ENCODE results near the gene KCNN4. TPM values are rescaled to one million over a fixed set of nuclear protein-coding genes. Genes with fewer than 3 reads are reported as not detected.
"Not testable (repeated sequence)": the region's sequence is repeated elsewhere in the genome, so short reads cannot be mapped to it uniquely, and the experiment has no call there.

KCNN4 gene
- total RNA-seq, 3 donors from 2014 or later, result 14.9 to 36.2 (median 36.1) TPM

DNA sequence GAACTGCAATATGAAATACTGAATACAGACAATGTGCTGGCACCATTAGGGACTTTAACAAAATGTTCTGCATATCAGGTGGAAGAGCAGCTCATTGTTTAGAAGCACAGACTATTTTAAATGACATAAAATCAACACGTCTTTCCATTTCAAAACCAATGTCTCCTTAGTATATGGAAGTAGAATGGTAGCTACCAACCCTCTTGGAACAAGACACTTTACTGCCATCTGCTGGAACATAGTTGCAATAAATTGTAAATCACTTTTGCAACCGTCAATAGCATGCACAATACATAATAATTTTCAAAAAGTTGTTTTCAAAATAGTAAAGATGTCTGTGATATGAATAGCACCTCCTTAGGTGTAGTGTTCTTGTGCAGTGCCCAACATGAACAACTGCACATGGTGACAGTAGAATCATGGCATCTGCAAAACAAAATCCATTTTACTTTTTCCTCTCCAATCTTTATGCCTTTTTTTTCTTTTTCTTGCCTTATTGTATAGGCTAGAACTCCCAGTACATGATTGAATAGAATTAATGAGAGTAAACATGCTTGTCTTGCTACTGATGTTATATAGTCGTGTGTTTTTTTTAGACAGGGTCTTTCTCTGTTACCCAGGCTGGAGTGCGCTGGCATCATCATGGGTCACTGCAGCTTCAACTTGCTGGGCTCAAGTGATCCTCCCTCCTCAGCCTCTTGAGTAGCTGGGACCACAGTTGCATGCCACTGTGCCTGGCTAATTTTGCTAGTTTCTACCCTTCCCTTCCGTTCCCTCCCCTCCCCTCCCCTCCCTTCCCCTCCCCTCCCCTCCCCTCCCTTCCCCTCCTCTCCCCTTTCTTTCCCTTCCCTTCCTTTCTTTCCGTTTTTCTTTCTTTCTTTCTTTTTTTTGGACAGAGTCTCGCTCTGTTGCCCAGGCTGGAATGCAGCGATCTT is 29.3 kb upstream of the KCNN4 start:
- intact Hi-C loops (cut with DNase I, micrococcal nuclease), result no loop called here
- no peak overlapping the region for H3K4me3 ChIP-seq

DNA sequence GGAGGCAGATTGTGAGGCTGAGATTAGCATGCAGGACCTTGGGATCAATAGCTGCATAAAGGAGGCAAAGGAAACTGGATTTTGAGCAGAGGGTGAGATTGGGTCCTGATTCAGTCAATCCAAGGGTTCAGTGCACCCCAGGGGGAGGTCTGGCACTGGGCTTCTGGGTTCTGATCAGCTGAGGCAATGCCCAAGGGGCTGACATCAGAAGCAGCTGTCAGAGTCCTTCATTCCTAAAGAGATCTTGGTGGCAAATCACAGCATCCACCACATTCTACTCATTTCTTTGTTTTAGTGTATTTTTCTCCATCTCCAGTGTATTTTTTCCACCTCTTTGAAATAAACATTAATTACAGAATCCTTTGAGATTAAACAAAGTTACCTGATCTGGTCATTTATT is 26.9 kb upstream of the KCNN4 start:
- intact Hi-C loops (cut with DNase I, micrococcal nuclease), result no loop called here
- ATAC-seq, result no peak
- H3K9me3 ChIP-seq, result no peaks in the 10 kb centered on the region
- DNase-seq, result no peak
- no peaks in the 10 kb centered on the region for H3K36me3 ChIP-seq (ENCODE audit: low read depth)
- no peak overlapping the region for H3K4me3 ChIP-seq
- no peaks in the 10 kb centered on the region for H3K4me1 ChIP-seq (ENCODE audit: low read depth)
- TF ChIP-seq, protein P1, sequence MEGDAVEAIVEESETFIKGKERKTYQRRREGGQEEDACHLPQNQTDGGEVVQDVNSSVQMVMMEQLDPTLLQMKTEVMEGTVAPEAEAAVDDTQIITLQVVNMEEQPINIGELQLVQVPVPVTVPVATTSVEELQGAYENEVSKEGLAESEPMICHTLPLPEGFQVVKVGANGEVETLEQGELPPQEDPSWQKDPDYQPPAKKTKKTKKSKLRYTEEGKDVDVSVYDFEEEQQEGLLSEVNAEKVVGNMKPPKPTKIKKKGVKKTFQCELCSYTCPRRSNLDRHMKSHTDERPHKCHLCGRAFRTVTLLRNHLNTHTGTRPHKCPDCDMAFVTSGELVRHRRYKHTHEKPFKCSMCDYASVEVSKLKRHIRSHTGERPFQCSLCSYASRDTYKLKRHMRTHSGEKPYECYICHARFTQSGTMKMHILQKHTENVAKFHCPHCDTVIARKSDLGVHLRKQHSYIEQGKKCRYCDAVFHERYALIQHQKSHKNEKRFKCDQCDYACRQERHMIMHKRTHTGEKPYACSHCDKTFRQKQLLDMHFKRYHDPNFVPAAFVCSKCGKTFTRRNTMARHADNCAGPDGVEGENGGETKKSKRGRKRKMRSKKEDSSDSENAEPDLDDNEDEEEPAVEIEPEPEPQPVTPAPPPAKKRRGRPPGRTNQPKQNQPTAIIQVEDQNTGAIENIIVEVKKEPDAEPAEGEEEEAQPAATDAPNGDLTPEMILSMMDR (IDR thresholded peaks at IDR 0.05), result no peak

More for the DNA sequence above, 29.3 kb upstream of the KCNN4 start:
- Histone ChIP-seq H3K4me1 (ENCODE audit: low read depth) (no peaks in the 10 kb centered on the region), H3K36me3 (ENCODE audit: low read depth) (no peaks in the 10 kb centered on the region), H3K9me3 (no peaks in the 10 kb centered on the region)
- ATAC-seq (peak; percentile 85), DNase-seq (peak in 1 of 3 donors; percentile 16)
- TF ChIP-seq, protein P1 (IDR thresholded peaks at IDR 0.05), result peak; percentile 34

DNA sequence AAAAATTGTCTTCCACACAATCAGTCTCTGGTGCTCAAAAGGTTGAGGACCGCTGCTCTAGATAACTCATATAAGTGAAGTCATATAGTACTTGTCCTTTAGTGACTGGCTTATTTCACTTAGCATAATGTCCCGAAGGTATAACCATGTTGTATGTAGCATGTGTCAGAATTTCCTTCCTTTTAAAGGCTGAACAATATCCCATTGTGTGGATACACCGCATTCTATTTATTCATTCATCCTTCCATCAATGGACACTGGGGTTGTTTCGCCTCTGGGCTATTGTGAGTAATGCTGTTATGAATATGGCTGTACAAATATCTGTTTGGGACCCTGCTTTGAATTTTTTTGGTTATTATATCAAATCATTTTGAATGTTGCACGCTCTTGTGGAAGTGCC is 26.1 kb upstream of the KCNN4 start:
- intact Hi-C loops (cut with DNase I, micrococcal nuclease), result no loop called here
- no peak overlapping the region for H3K4me3 ChIP-seq
- TF ChIP-seq, protein P1 (IDR thresholded peaks at IDR 0.05), result no peak
- ATAC-seq, result no peak
- no peak for DNase-seq
- H3K9me3 ChIP-seq, result no peaks in the 10 kb centered on the region
- no peaks in the 10 kb centered on the region for H3K4me1 ChIP-seq (ENCODE audit: low read depth)
- no peaks in the 10 kb centered on the region for H3K36me3 ChIP-seq (ENCODE audit: low read depth)

DNA sequence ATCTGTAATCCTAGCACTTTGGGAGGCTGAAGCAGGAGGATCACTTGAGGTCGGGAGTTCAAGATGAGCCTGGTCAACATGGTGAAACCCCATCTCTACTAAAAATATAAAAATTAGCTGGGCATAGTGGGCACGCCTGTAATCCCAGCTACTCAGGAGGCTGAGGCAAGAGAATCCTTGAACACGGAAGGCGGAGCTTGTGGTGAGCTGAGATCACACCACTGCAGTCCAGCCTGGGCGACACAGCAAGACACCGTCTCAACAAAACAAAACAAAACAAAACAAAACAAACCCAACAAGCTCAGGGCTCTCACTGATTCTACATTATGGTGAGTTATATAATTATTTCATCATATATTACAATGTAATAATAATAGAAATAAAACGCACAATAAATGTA is 25.6 kb upstream of the KCNN4 start:
- ATAC-seq; intact Hi-C loops (cut with DNase I, micrococcal nuclease); DNase-seq: not testable (repeated sequence)

DNA sequence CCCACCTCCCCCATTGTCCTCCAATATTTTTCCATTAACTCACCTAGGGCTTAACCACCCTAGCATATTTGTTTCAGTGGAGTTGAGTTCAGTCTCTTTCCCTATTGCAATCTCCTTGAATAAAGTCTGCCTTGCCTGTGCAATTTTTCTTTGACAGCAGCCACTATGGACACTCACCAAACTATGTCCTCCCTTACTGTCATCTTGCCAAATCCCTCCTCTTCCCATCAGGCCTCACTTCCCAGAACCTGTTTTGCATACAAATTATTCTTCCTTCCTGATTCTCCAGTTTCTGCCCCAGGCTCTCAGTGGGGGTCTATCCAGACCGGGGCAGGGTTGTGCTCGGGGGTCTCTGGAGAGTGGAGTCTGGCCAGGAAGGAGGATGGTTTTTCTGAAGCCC is 23.7 kb upstream of the KCNN4 start:
- TF ChIP-seq, protein P1 (IDR thresholded peaks at IDR 0.05), result no peak
- no peak overlapping the region for H3K4me3 ChIP-seq
- H3K9me3 ChIP-seq, result no peaks in the 10 kb centered on the region
- H3K4me1 ChIP-seq (ENCODE audit: low read depth), result no peaks in the 10 kb centered on the region
- no peaks in the 10 kb centered on the region for H3K36me3 ChIP-seq (ENCODE audit: low read depth)
- intact Hi-C loops (cut with DNase I, micrococcal nuclease), result no loop called here
- ATAC-seq (no peak), DNase-seq (no peak)

More for the DNA sequence above, 25.6 kb upstream of the KCNN4 start:
- not testable (repeated sequence) for H3K9me3 ChIP-seq; H3K4me1 ChIP-seq (ENCODE audit: low read depth); H3K36me3 ChIP-seq (ENCODE audit: low read depth); H3K4me3 ChIP-seq

DNA sequence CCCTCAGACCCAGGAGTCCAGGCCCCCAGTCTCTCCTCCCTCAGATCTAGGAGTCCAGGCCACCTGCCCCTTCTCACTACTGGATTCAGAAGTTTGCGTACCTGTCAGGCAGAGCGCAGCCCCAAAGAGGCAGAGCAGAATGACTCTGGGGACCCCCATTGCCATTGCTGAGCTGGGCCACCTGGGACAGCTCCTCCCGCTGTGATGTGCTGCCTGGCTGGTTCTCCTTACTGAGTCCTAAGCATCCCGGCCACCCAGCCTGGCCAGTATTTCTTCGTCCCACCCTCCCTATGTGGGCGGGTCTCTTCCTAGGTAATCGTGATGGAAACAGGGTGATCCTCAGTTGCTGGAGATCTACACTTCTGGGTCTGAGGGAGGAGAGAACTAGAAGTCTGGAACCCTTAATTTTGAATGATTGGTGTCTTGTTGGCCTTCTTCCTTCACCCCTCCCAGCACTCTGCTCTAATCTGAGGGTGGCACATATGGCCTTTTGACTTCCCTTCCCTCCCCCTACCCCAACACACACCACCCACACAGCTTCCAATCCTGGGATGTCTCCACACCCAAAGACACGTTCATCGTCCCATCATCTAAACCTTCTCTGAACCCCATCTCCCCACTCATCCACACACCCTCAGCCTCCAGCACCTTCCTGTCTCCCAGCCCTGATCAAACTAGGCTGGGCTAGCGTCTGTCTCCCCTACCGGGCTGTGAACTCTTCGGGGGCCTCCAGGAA is 21.6 kb upstream of the KCNN4 start, which contains the start of gene LYPD5:
Gene LYPD5 (minus strand): TSS at position 232 of the 736 bp plus-strand sequence. CDS start 67 bp downstream, at position 165.
- Histone ChIP-seq H3K36me3 (ENCODE audit: low read depth) (no peaks in the 10 kb centered on the region), H3K4me3 (no peak within 1 kb of the TSS), H3K4me1 (ENCODE audit: low read depth) (peaks cover 4% of the 10 kb centered on the region), H3K9me3 (no peaks in the 10 kb centered on the region)
- DNase-seq (no peak), ATAC-seq (no peak)
- intact Hi-C loops (cut with DNase I, micrococcal nuclease), result no loop called here
- TF ChIP-seq, protein P1 (IDR thresholded peaks at IDR 0.05), result no peak
